ENCODE measurements around the gene LPP. TPM values are rescaled to one million over a fixed set of nuclear protein-coding genes. Genes with fewer than 3 reads are reported as not detected.

The LPP gene
- total RNA-seq, 1 experiment from 2014 or later, result 54.0 TPM

- TF ChIP-seq ZBTB33 (IDR thresholded peaks at IDR 0.05; ENCODE audit: extremely low read depth, insufficient replicate concordance, low read length), result no peak
- TF ChIP-seq JUND (IDR thresholded peaks at IDR 0.05), result no peak
- TF ChIP-seq CEBPB (IDR thresholded peaks at IDR 0.05; ENCODE audit: low read depth), result no peak
- TF ChIP-seq ZFX (IDR thresholded peaks at IDR 0.05), result no peak
- no peak for TF ChIP-seq ZNF274 (IDR thresholded peaks at IDR 0.05; ENCODE audit: low read depth, low read length)
- TF ChIP-seq MAX (IDR thresholded peaks at IDR 0.05), result no peak
- no peak for TF ChIP-seq EZH2 (IDR thresholded peaks at IDR 0.05)
- TF ChIP-seq TCF7L2 (IDR thresholded peaks at IDR 0.05; ENCODE audit: borderline replicate concordance, extremely low read depth, insufficient read depth, insufficient read length), result no peak
- TF ChIP-seq CTCF (IDR thresholded peaks at IDR 0.05 in 2 of 3, conservative IDR thresholded peaks at IDR 0.05 in 1 of 3; ENCODE audit: borderline replicate concordance in 1 of 3, insufficient read depth in 1 of 3, low read depth in 2 of 3, low read length in 2 of 3), result no peak
- no peak for TF ChIP-seq EGR1 (IDR thresholded peaks at IDR 0.05; ENCODE audit: low read depth)
- TF ChIP-seq POLR2A (IDR thresholded peaks at IDR 0.05; ENCODE audit: borderline replicate concordance, extremely low read depth, insufficient read depth, insufficient read length), result no peak
Observed at GRCh38 chr3:188259596-188259995, 105.6 kb downstream of the LPP start (continued).

- Histone ChIP-seq H3K36me3 (ENCODE audit: control insufficient read depth in 1 of 2, insufficient read depth in 2 of 2, low read length in 2 of 2) (no peaks in the 10 kb centered on the region), H3K4me2 (ENCODE audit: low read length) (no peak overlapping the region), H3K79me2 (ENCODE audit: insufficient read depth, low read length) (no peaks in the 10 kb centered on the region), H3K9ac (ENCODE audit: low read length) (no peak overlapping the region), H3K9me3 (ENCODE audit: control insufficient read depth in 1 of 2, insufficient read depth in 1 of 2, low read depth in 1 of 2, low read length in 2 of 2) (no peaks in the 10 kb centered on the region), H3K4me3 (replicated peaks in 1 of 2; ENCODE audit: low read depth in 1 of 2, low read length in 2 of 2) (no peak overlapping the region), H3K4me1 (ENCODE audit: control insufficient read depth in 1 of 2, insufficient read depth in 2 of 2, low read length in 2 of 2) (peaks cover 10 to 30% of the 10 kb centered on the region in 2 experiments; a peak in 3 of 4 replicates), H4K20me1 (ENCODE audit: insufficient read depth) (no peaks in the 10 kb centered on the region), H3K27ac (ENCODE audit: low read depth, low read length) (no peak overlapping the region), H3K27me3 (ENCODE audit: insufficient read depth, low read length) (no peaks in the 10 kb centered on the region), H2AFZ (ENCODE audit: low read depth, low read length, poor library complexity, severe bottlenecking) (no peak overlapping the region), H3K9me2 (ENCODE audit: insufficient read depth) (no peaks in the 10 kb centered on the region)
- ChIA-PET POLR2A (no interaction called here), RAD21 (ENCODE audit: low non-redundant PET in 1 of 2, low total read pairs in 2 of 2, uncharacterized antibody in 2 of 2, unreplicated experiment in 2 of 2) (no interaction called here), CTCF (no interaction called here)
- no TSS peak for BruUV-seq (replicated peaks)
- DNase-seq (ENCODE audit: low read depth, low spot score) (no peak), ATAC-seq (no peak)
- intact Hi-C loops (cut with micrococcal nuclease), result no loop called here
- TF ChIP-seq POLR2AphosphoS5 (IDR thresholded peaks at IDR 0.05; ENCODE audit: low read depth, low read length) (no peak), CBX3 (IDR thresholded peaks at IDR 0.05; ENCODE audit: low read depth) (no peak), FOSL1 (IDR thresholded peaks at IDR 0.05; ENCODE audit: low read depth) (no peak), CEBPB (IDR thresholded peaks at IDR 0.05; ENCODE audit: low read depth) (no peak), ATF3 (IDR thresholded peaks at IDR 0.05) (no peak), JUND (IDR thresholded peaks at IDR 0.05) (no peak), TCF7L2 (IDR thresholded peaks at IDR 0.05; ENCODE audit: borderline replicate concordance, extremely low read depth, insufficient read depth, insufficient read length) (no peak), SP1 (IDR thresholded peaks at IDR 0.05; ENCODE audit: low read depth) (no peak), CTCF (IDR thresholded peaks at IDR 0.05 in 2 of 3, conservative IDR thresholded peaks at IDR 0.05 in 1 of 3; ENCODE audit: borderline replicate concordance in 1 of 3, insufficient read depth in 1 of 3, low read depth in 2 of 3, low read length in 2 of 3) (no peak), POLR2A (IDR thresholded peaks at IDR 0.05; ENCODE audit: borderline replicate concordance, extremely low read depth, insufficient read depth, insufficient read length) (no peak), RAD21 (IDR thresholded peaks at IDR 0.05; ENCODE audit: low read depth) (no peak), ELF1 (IDR thresholded peaks at IDR 0.05; ENCODE audit: borderline replicate concordance, low read depth) (no peak), ZNF274 (IDR thresholded peaks at IDR 0.05; ENCODE audit: low read depth, low read length) (no peak), EGR1 (IDR thresholded peaks at IDR 0.05; ENCODE audit: low read depth) (no peak), ZFX (IDR thresholded peaks at IDR 0.05) (no peak), YY1 (IDR thresholded peaks at IDR 0.05; ENCODE audit: extremely low read depth, insufficient replicate concordance, low read depth, low read length) (no peak)
Observed at GRCh38 chr3:188261011-188261410, 107.1 kb downstream of the LPP start.
